NT2/D1 (cell line): Measurements from ENCODE around the gene CHCHD6.

Source experiments
- YY1 ChIP-seq: IDR thresholded peaks from 2 replicates; pipeline ENCODE4 v1.6.1; 2011; ENCODE audit not compliant: insufficient read length, insufficient read depth
- ZNF274 ChIP-seq: IDR thresholded peaks from 2 replicates; pipeline ENCODE4 v1.6.1; 2011; ENCODE audit warnings: mild to moderate bottlenecking, low read depth, low read length

DNA sequence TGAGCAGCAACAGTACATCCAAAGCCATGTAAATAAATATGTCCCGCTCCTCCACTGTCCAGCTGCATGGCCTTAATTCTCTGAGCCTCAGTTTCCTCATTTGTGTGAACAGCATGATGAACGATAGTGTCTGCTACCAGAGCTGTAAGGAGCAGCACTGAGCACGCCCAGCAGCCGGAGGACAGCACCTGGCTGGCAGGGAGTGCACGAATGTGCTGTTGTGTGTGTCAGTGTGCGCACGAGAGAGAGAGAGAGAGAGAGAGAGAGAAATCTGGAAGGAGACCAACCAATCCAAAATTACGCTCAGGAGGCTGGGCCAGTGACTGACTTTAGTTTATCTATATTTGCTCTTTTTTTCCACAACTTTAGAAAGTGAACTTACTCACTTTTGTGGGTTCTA lies 252.3 kb downstream of the CHCHD6 start:
- no peak for TF ChIP-seq YY1
- TF ChIP-seq ZNF274 = no peak
